ENCODE measurements around the gene SNAPC2.
"Not testable (repeated sequence)": the region's sequence is repeated elsewhere in the genome, so short reads cannot be mapped to it uniquely, and the experiment has no call there.

SNAPC2 gene

DNA sequence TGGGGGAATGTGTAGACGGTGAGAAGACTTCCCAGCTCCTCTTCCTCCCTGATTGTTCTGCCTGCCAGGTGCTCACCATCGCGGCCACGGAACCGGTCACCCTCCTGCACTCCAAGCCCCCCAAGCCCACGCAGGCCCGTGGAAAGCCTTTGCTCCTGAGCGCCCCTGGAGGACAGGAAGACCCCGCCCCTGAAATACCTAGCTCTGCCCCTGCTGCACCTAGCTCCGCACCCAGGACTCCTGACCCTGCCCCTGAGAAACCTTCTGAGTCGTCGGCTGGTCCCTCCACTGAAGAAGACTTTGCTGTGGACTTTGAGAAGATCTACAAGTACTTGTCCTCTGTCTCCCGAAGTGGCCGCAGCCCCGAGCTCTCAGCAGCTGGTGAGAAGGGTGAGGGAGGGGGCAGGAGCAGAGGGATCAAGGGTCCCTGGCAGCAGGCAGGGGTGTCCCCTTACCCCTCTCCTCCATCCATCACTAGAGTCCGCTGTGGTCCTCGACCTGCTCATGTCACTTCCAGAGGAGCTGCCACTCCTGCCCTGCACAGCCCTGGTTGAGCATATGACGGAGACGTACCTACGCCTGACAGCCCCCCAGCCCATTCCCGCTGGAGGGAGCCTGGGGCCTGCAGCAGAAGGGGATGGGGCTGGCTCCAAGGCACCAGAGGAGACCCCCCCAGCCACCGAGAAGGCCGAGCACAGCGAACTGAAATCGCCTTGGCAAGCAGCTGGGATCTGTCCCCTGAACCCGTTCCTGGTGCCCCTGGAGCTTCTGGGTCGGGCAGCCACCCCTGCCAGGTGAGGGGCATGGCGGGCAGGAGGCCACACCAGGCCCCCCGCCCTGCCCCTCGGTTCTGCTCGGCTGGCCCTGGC is 2.1 kb downstream of the SNAPC2 start:
- no peak for DNase-seq (ENCODE audit: low spot score)

DNA sequence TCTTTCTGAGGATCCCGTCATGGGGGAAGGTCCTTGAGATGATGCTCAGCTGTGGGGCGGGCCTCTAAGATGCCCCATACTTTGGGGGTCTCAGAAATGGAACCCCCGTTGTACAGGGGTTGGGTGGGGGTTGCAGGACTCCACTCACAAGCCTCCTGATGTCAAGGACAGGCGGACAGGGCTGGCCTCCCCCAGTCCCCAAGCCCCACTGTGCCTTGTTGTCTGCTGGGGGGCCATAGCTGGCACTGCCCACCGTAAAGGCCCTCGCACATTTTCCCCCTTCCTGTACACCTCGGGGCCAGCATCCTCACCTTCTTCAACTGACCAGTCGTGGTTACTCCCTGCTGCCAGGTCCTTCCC is 2.7 kb downstream of the SNAPC2 start:
- DNase-seq (ENCODE audit: low spot score): no peak

DNA sequence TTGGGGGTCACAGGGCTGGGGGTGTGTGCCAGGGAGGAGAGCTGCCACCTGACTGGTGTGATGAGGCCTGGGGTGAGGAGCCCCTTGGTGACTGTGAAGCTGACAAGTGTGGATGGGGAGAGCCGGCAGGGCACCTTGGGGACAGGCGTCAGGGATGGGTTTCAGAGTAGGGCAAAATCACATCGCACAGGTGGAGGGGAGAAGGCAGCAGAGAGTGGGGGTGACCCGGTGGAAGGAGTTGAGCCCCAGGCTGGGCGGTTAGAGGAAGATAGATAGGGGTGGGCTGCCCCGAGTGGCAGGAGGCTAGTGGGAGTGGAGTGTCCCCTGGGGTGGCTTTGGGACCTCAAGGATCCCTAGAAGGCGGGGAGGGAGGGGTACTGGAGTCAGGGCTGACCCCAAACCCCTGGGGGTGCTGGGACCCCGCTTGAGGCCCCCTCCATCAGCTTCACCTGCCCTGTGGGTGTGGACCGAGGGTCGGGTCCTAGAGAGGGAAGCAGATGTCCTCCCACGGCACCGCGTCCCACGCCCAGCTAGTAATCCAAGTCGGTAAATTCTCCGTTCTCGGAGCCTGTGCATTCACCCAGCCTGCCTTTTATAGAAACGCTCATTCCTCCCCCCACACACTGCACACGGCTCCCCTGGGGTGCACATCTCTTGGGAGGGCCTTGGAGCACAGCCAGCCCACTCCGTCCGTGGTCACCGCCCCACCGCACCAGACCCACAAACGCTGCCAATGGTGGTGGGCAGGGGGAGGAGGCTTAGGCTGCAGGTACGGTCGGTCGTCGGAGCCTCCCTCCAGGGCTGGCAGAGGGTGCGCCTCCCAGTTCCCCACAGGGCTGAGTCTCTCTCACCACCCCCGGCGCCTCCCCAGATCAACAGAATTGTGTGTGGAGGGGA is 3.4 kb downstream of the SNAPC2 start:
- no peak for DNase-seq (ENCODE audit: low spot score)

DNA sequence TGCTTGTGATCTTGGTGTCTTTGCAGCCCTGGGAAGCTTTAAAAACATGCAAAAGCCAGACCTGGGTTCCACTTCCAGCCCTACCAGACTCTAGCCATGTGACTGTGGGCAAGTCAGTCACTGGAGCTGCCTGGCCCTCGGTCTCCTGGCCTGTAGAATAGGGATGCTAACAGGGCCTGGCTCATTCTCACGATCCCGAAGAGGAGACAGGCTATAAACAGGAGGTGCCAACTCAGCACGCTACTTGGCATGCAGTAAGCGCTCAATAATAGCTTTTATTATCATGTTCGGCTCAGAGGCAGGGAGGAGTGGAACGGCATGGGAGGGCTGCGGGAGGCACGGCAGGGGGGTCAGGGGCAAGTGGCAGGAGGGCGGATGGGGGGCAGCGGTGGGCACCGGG is 4.1 kb downstream of the SNAPC2 start:
- no peak for DNase-seq (ENCODE audit: low spot score)

DNA sequence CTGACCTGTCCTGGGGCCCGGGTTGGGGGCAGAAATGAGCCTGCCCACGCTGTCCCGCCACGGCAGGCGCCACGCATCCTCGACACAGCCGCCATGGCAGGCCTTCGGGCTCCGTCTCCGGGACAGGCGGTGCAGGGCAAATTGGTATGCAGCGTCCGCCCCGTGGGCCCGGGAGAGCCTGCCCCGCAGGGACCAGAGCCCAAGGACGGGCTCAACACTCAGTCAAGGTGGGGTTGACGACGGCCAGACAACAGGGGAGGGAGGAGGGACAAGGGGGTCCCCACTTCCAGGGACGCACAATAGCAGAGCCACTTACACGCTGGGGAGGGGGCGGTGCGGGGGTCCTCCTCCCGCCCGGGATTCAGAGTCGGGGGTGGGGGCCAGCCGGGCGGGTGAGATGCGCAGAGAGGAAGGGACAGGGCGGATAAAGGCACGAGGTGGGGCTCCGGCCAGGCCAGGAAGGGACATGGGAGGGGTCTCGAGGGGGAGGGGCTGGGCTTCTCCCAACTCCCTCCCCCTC is 4.6 kb downstream of the SNAPC2 start:
- no peak for DNase-seq (ENCODE audit: low spot score)

DNA sequence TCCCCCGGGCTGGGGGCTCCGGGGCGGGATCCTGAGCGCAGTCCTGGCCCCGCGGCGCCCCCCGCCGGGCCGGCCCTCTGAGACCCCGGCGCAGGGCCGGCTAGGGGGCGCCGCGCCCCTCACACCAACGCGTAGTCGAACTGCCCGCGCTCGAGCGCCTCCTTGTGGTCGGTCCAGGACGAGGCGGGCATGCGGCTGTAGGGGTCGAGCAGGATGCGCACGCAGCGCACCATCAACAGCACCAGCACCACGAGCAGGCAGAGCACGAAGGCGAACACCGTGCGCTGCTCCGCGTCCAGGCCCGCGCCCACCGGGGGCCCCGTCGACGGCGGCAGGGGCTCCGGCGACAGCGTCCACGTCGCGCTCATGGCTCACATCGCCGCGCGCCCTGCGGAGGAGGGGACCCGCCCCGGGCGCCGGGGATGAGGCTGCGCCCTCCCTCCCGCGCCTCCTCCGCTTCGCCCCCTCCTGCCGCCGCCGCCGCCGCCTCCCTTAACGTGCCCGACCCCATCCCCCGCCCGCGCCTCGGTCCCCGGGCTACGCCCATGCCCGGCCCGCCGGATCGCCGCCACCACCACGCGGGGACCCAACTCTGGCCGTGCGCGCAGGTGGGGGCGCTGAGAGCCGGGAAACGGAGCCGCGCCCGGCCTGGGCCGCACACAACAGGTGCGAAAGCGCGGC is 5.2 kb downstream of the SNAPC2 start:
- DNase-seq (ENCODE audit: low spot score): peak; percentile 70

DNA sequence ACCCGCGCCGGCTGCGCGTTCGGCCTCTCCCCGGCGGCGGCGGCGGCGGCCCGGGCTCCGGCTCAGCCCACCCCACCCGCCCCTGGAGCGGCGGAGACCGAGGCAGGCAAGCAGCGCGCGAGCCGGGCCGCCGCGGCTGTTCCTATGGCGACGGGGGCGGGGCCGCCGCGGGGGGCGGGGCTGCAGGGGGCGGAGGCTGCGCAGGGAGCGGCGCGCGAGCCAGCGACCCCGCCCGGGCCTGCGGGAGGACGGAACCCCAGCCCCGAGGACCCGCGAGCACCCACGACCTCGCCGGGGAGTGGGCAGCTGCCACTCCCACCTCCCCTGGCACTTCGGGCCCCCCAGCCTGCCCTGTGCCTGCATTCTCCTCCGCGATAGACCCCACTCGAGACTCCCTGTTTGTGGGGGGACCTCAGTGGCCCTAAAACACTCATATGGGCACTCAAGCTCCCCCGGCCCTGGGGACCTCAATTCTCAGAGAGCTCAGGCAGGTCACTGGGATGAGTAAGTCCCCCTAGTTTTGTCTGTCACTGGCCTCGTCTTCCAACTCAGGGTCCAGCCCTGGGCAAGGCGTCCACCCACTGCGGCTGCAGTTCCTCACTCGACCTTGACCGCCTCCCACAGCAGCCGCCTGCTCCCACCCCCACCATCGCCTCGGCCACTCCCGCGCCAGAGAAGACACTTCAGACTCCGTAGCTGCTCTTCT is 6.0 kb downstream of the SNAPC2 start, which contains the start of gene CTXN1:
Gene CTXN1 (minus strand): TSS at position 115 of the 706 bp plus-strand sequence. CDS start 597 bp downstream, outside the sequence.
- DNase-seq (ENCODE audit: low spot score): peak; percentile 80

DNA sequence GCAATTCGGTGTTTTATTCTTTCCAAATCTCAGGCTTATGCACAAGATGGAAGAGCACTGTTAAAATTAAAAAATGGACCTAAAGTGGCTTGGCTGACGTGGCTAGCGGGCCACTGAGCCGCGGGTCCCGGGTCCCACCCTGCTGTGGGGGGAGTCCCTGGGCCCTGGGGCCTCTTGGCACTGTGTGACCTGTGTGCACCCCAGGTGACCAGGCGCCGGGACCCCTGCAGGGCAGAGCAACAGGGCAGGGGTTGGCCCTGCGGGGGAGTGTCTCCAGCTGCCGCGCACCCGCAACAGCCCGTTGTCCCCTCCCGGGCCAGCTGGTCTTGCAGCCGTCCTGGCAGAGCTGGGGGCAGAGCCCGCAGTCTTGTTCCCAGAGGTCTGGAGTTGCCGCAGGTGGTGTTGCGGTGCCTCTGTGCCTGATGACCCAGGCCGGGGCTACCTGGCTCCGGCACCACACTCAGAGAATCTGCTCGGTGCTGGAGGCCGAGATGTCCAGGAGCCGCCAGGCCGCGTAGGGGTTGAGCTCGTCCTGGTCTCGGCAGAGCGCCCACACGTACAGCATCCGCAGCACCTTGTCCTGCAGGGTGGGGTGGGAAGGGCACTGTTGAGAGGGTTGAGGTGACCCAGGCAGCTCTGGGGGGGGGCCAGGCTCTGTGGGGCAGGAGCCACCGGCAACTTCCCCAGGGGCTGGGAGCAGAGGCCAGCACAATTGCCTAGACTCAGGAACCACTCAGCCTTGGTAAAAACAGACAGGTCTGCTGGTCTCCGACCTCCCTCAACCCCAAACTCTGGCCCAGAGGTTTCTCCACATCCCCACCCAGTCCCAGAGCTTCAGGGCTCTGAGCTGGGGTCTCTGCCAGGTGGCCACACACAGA is 6.8 kb downstream of the SNAPC2 start:
- DNase-seq (ENCODE audit: low spot score): no peak

DNA sequence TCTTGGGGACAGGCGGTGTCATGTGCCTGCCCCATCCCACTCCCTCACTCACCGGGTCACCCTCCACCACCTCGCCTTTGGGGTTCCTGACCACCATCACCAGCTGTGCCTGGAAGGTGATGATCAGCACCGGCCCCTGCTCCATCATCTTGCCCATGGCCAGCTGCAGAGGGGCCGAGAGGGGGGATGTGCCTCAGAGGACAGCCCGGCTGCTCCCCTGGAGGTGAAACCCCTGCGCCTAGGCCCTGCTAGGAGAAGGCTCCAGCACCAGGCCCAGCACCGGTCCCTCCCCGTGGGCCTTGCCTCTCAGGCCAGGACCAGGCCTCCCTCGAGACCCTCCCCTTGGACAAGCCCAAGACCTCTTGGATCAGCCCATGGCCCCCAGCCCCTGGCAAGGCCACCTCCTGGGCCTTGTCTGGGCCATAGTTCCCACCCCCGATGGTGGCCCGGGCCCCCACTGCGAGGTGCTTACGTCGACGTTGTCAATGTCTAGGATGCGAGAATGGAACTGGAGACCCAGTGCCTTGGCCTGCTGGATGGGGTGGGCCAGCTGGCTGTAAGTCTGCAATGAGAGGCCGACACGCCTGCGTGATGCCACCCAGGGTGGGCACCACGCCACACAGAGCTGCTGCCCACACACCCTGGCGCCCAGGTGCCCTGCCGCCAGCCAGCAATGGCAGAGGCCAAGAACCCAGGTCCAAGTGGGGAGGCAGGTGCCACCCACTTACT is 7.6 kb downstream of the SNAPC2 start:
- no peak for DNase-seq (ENCODE audit: low spot score)

DNA sequence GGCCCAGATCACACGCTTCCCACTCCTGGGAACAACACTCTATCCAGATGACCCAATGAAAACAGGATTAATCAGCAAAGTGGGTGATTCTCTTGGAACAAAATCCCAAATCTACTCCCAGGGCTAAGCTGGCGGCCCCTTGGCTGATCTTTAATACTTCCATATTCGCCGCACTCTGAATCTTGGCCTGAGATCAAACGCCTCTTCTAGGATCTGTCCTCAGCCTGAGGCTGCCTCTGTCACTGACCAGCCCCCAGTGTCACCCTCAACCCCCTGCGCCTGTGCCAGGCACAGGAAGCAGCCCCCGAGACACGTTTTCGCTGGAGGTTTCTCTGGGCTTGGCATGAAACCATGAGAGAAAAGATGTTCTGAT is 8.2 kb downstream of the SNAPC2 start:
- no peak for DNase-seq (ENCODE audit: low spot score)

DNA sequence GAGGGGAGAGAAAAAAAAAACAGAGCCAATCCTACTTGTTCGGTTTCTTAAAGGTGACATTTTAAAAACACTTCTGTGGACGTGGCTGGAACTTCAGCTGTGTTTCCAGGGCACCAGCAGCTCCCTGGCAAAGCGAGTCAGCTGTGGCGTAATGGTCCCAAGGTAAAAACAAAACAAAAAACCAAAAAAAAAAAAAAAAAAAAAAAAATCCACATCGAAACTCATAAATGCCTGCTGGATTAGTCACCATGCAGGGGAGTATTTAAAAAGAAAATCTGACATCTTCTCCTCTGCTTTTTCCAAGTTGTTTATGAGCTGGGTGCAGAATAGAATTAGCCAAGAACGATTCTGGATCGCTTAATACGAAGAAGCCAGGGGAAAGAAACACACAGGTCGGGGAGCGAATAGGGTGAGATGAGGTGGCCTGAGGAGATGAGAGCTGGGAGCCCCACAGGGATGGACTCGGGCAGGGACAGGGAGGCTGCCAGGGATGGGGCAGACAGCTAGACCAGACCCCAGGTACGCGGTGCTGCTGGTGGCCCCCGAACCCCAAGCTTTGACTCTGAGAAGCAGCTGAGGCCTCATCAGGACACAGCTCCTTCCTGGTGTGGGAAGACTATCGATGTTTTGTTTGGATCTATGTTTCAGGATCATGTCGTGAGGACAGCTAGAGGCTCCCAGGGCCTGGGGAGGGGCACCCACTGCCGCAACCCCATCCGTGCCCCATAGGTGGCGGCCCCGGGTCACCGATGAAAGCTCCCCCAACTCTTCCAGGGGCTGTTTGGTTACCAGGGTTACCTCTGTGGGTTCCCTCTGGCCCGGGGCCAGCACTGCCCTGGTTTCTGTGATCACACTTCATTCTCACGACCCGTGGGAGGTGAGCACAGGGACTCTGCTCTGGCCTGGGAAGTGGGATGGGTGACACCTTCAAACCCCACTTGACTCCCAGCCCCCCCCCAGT is 8.9 kb downstream of the SNAPC2 start:
- peak; percentile 83 for DNase-seq (ENCODE audit: low spot score)

DNA sequence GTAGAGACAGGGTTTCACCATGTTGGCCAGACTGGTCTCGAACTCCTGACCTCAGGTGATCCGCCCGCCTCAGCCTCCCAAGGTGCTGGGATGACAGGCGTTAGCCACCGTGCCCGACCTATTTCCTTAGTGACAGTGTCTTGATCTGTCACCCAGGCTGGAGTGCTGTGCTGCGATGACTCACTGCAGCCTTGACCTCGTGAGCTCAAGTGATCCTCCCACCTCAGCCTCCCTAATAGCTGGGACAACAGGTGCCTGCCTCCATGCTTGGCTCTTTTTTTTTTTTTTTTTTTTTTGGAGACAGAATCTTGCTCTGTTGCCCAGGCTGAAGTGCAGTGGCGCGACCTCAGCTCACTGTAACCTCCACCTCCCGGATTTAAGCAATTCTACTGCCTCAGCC is 9.9 kb downstream of the SNAPC2 start:
- DNase-seq (ENCODE audit: low spot score): not testable (repeated sequence)

DNA sequence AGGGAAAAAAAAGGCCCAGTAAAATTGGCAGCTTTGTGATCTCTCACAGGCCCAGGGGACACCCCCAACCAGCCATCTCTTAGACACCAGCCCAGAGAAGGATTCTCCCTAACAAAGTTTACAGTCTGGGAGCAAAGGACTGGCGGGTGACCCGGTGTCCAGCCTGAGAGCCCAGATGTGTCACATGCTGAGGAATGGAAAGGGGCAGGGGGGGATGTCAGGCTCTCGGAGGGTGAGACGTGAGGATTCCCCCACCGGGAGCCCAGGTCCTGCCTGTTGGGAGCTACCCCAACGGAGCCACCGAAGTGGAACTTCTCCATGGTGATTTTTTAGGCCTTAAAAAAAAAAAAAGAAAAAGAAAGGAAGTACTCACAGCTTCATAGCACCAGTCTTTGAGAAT is 10.6 kb downstream of the SNAPC2 start:
- DNase-seq (ENCODE audit: low spot score): no peak

DNA sequence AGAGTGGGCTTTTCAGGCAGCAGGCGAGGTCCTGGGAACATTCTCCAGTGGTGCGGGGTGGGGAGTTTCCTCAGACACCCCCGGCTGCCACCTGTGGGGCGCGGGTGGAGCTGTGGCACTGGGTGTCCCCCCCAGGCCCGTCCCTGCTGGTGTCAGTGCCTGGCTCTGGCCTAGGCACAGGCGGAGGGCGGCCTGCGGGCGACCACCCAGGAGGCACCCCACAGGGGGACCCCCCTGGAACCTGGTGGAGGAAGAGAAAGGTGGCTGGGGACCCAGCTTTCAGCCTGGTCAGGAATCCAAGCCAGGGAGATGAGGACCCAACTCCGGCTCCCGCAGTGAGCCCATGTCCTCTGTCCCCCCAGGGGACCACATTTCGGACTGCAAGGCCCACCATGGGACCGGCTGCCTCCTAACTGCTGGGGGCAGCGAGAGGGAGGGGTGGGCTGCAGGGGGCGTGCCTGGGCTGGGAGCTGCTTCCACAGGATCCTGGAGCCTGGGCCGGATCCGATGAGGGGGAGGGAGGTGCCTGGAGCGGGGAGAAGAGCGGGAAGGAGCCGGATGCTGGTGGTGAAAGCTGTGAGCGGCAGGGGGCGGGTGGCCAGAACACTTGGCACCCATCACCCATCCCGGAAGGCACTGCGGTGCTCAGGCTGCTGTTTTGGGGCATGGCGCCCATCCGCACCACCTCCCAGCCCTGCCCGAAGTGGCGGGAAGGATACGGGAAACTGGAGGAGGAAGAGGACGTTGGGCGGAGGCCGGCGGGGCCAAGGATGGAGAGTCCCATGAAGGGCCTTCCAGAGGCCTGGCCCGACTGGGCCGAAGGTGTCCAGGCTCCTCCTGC is 11.3 kb downstream of the SNAPC2 start:
- no peak for DNase-seq (ENCODE audit: low spot score)

DNA sequence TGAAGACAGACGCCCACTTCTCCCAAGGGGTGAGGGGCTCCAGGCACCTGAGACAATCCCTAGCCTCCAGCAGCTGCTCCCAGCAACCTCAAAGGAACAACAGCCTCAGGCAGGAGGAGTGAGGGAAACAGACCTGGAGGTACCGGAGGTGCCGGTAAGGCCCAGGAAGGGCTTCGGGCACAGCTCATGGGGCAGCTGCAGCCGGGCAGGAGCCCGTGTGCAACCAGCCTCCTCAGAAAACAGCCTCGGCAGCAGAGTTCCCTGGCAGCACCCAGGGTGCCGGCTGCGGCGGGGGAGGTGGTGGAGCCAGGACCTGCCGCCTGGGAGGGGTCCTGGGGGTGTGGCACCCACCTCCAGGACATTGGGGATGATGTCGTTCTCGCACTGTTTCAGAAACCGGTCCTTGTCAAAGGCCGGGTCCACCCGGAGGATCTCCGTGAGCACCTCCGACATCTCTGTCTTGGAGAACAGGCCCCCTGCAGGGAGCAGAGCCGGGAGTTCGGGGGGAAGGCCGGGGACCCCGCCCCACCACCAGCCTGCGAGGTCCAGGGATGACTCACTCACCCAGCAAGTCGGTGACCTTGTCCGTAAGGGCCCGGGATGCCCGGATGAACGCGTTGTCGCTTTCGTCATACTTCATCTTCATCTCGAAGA is 12.3 kb downstream of the SNAPC2 start:
- no peak for DNase-seq (ENCODE audit: low spot score)

DNA sequence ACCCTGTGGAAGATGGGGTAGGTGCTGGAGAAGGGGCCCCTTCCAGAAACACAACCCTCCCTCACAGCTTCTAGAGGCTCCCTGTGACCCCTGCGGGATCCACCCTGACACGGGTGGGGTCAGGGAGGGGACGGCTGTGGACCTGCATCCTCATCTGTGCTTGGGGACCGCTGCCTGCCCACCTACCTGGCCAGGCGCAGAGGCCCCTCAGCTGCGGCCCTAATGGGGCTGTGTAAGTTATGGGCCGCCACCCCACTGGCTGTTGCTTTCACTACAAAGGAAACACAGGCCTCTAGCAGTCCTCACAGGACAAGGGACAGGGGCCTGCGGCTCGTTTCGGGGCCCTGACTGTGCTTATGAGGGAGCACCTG is 12.8 kb downstream of the SNAPC2 start:
- DNase-seq (ENCODE audit: low spot score): no peak

DNA sequence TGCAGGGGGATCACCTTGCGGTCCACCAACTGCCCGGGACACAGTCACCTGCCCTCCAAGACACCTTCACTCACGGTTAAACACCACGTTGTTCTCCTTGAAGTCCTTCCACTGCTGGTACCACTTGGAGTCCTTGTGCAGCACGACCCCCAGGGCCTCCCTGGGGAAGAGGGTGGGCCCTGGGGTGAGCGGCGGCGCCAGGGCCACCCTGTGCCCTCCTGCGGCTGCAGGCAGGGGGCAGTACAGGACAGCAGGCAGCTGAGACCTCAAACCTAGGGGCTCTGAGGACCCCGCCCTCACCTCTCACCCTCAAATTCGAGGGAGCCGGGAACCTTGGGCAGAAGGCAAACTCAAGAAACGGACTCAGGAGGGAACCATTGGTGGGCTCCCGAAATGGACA is 13.3 kb downstream of the SNAPC2 start:
- DNase-seq (ENCODE audit: low spot score): no peak

Data from CD4-positive, alpha-beta T cell treated with Interleukin-2 at 100 ng/mL for 4 hours (primary cell).